IMR-90 (cell line): ENCODE results near the gene TWIST2. TPM values are rescaled to one million over a fixed set of nuclear protein-coding genes. Genes with fewer than 3 reads are reported as not detected.

Experiments
- ATAC-seq: fragments of 200-7000 bp; cut with Tn5 transposase; 2 replicates; pipeline ENCODE4 v1.9.1; 2020; ENCODE audit warnings: low read depth, mild to moderate bottlenecking, moderate library complexity
- BruUV-seq: library from RNA; stranded (reverse); fragments of 400-500 nt; replicated peaks from 2 replicates; lab custom pipeline; 2021; lab: Mats Ljungman, UMichigan
- CTCF ChIA-PET: fragments of 300-600 bp; formaldehyde crosslinking; extraction: SDS; loops from one replicate; lab custom pipeline; 2021; ENCODE audit warnings: antibody characterized with exemption; lab: Yijun Ruan, JAX
- POLR2A ChIA-PET: fragments of 300-600 bp; sonication (Branson Sonifier 250); formaldehyde crosslinking; loops from one replicate; lab custom pipeline; 2022; ENCODE audit warnings: antibody characterized with exemption; ENCODE audit not compliant: unreplicated experiment; lab: Charles Lee
- DNase-seq: peaks from one replicate; pipeline ENCODE4 v3.0.0; 2013
- H2AFZ ChIP-seq: replicated peaks from 2 replicates; pipeline ENCODE3; 2013; ENCODE audit warnings: low read length, mild to moderate bottlenecking; ENCODE audit not compliant: poor library complexity
- H2AK5ac ChIP-seq: 2 replicates; pipeline ENCODE4 v1.6.1; 2013; ENCODE audit warnings: low read depth, low read length, inconsistent platforms
- H2AK9ac ChIP-seq: replicated peaks from 2 replicates; pipeline ENCODE3; 2013; ENCODE audit warnings: mild to moderate bottlenecking, low read depth, low read length, moderate library complexity; ENCODE audit not compliant: poor library complexity
- H2BK120ac ChIP-seq: 2 replicates; pipeline ENCODE4 v1.6.1; 2013; ENCODE audit warnings: low read depth, low read length, inconsistent platforms
- H2BK15ac ChIP-seq: 3 replicates; pipeline ENCODE4 v1.6.1; 2013; ENCODE audit warnings: low read depth, low read length, inconsistent platforms
- H2BK20ac ChIP-seq: 2 replicates; pipeline ENCODE4 v1.6.1; 2013; ENCODE audit warnings: low read depth, mild to moderate bottlenecking, inconsistent platforms, low read length, moderate library complexity
- H2BK5ac ChIP-seq: 2 replicates; pipeline ENCODE4 v1.6.1; 2013; ENCODE audit warnings: mild to moderate bottlenecking, low read depth, low read length, inconsistent platforms; ENCODE audit not compliant: poor library complexity, severe bottlenecking
- H3K14ac ChIP-seq: replicated peaks from 2 replicates; pipeline ENCODE4 v1.6.1; 2013; ENCODE audit warnings: low read depth, low read length, inconsistent platforms
- H3K18ac ChIP-seq: 2 replicates; pipeline ENCODE4 v1.6.1; 2013; ENCODE audit warnings: low read depth, low read length, control low read depth
- H3K23ac ChIP-seq: 2 replicates; pipeline ENCODE4 v1.6.1; 2013; ENCODE audit warnings: low read depth, low read length, inconsistent platforms
- H3K27ac ChIP-seq: 2 replicates; pipeline ENCODE4 v1.5.1; 2013; ENCODE audit warnings: mild to moderate bottlenecking, control low read depth, low read length; ENCODE audit not compliant: insufficient read depth
- H3K27me3 ChIP-seq: 2 replicates; pipeline ENCODE4 v1.6.1; 2013; ENCODE audit warnings: low read length; ENCODE audit not compliant: control insufficient read depth, insufficient read depth
- H3K36me3 ChIP-seq: 2 replicates; pipeline ENCODE4 v1.6.1; 2013; ENCODE audit warnings: low read length, mixed read lengths; ENCODE audit not compliant: control insufficient read depth, insufficient read depth
- H3K4ac ChIP-seq: 2 replicates; pipeline ENCODE4 v1.6.1; 2013; ENCODE audit warnings: low read depth, low read length, inconsistent platforms
- H3K4me1 ChIP-seq: 2 replicates; pipeline ENCODE4 v1.6.1; 2013; ENCODE audit warnings: low read length, mixed read lengths; ENCODE audit not compliant: control insufficient read depth, insufficient read depth
- H3K4me2 ChIP-seq: 2 replicates; pipeline ENCODE4 v1.6.1; 2013; ENCODE audit warnings: low read depth, mild to moderate bottlenecking, control low read depth, low read length, moderate library complexity
- H3K4me3 ChIP-seq: 2 replicates; pipeline ENCODE4 v1.5.1; 2013; ENCODE audit warnings: low read depth, mild to moderate bottlenecking, control low read depth, low read length, moderate library complexity; ENCODE audit not compliant: insufficient read depth
- H3K56ac ChIP-seq: 2 replicates; pipeline ENCODE4 v1.6.1; 2013; ENCODE audit warnings: low read length, inconsistent platforms; ENCODE audit not compliant: insufficient read depth; ENCODE audit errors: extremely low read depth
- H3K79me1 ChIP-seq, 2 experiments: 2 replicates each; pipeline ENCODE4 v1.6.1; 2013; ENCODE audit warnings: low read length in 2 of 2, inconsistent platforms in 1 of 2, low read depth in 1 of 2
- H3K9ac ChIP-seq: 2 replicates; pipeline ENCODE4 v1.6.1; 2013; ENCODE audit warnings: low read depth, low read length, control low read depth
- H3K9me1 ChIP-seq: 2 replicates; pipeline ENCODE4 v1.6.1; 2013; ENCODE audit warnings: low read length, inconsistent platforms; ENCODE audit not compliant: insufficient read depth
- H3K9me3 ChIP-seq: 2 replicates; pipeline ENCODE4 v1.6.1; 2013; ENCODE audit warnings: low read length; ENCODE audit not compliant: control insufficient read depth, insufficient read depth
- H4K20me1 ChIP-seq: 2 replicates; pipeline ENCODE4 v1.6.1; 2013; ENCODE audit warnings: low read length, inconsistent platforms; ENCODE audit not compliant: insufficient read depth
- H4K5ac ChIP-seq: 2 replicates; pipeline ENCODE4 v1.6.1; 2013; ENCODE audit warnings: mild to moderate bottlenecking, low read depth, low read length, control low read depth
- H4K8ac ChIP-seq, 2 experiments: 2 replicates each; pipeline ENCODE4 v1.6.1; 2013; ENCODE audit warnings: low read depth in 2 of 2, low read length in 2 of 2, control low read depth in 1 of 2, inconsistent platforms in 1 of 2
- H4K91ac ChIP-seq: 2 replicates; pipeline ENCODE4 v1.6.1; 2013; ENCODE audit warnings: low read depth, low read length, inconsistent platforms; ENCODE audit not compliant: insufficient read depth
- WGBS, 2 experiments: methylation state at CpG; one replicate each; pipeline versions ENCODE4 v1.1.5 to v1.1.7; 2013; ENCODE audit warnings: missing lambda C conversion rate in 2 of 2; ENCODE audit not compliant: insufficient read length in 1 of 2; ENCODE audit errors: extremely low coverage in 2 of 2; 5-methylcytosine and 5-hydroxymethylcytosine counted together
- dilution Hi-C: fragments of 300-500 bp; cut with HindIII; formaldehyde crosslinking; loops from one replicate; pipeline ENCODE4 v1.14.3; 2018; ENCODE audit warnings: low sequenced_read_pairs; ENCODE audit not compliant: unreplicated experiment
- in situ Hi-C: fragments of 300-500 bp; cut with MboI; formaldehyde crosslinking; loops from 3 replicates; pipeline ENCODE4 v1.14.3; 2019; ENCODE audit warnings: low sequenced_read_pairs, inconsistent platforms, mixed read lengths
- intact Hi-C: fragments of 100-400 bp; cut with micrococcal nuclease; formaldehyde crosslinking; loops from 2 replicates; pipeline ENCODE4 v1.10.0; 2022
- polyA plus RNA-seq, 3 experiments: library from polyadenylated mRNA; depleted of rRNA; stranded (reverse); fragments of >200 nt; gene quantifications; 2 replicates each; pipeline ENCODE4 v1.2.3, GENCODE V29; 2012; ENCODE audit warnings: low replicate concordance in 1 of 3
- total RNA-seq: library from RNA; depleted of rRNA; stranded (reverse); fragments of >200 nt; gene quantifications from 2 replicates; pipeline ENCODE4 v1.2.3, GENCODE V29; 2012
- TF ChIP-seq, protein P1 (sequence below): fragments of 150-350 bp; IDR thresholded peaks from 2 replicates; pipeline ENCODE4 v1.6.1; 2016; ENCODE audit warnings: low read depth, mild to moderate bottlenecking, low read length, moderate library complexity, borderline replicate concordance

TWIST2 gene
- total and polyA plus RNA-seq, 2 of the 4 experiments (the other 2 are of a cell fraction) = 9.3 to 33.6 TPM

DNA sequence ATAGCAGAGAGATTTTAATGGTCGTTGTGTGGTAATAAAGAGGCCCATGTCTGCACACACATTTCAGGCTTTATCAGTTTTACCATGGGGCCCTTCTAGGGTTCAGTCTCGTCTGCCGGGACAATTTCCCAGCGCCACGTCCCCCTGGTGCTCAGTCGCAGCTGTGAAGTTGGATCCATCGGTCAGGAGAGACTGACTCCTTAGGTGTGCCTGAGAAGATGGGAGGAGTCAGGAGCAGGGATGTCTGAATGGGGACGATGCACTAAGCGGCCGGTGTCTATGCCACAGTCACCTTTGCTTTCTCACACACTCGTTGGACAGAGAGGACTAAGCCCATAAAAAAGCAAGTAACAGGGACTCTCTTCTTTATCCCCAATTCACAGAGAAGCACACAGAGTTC, 71.4 kb downstream of the TWIST2 start:
- H3K79me1 ChIP-seq = peaks cover 0 to 2% of the 10 kb centered on the region in 2 experiments; a peak in 2 of 4 replicates
- in situ Hi-C loops (no loop called here), intact Hi-C loops (no loop called here), dilution Hi-C loops (no loop called here)
- H3K4me2 ChIP-seq = no peak overlapping the region
- no peak overlapping the region for H4K8ac ChIP-seq
- no peak overlapping the region for H3K14ac ChIP-seq
- peaks cover 5% of the 10 kb centered on the region for H3K4me1 ChIP-seq
- peaks cover 13% of the 10 kb centered on the region; the same call in 1 of the 2 replicates for H3K9me1 ChIP-seq
- H2BK20ac ChIP-seq = no peak overlapping the region
- H4K5ac ChIP-seq = no peak overlapping the region
- no peak overlapping the region for H4K91ac ChIP-seq
- no peaks in the 10 kb centered on the region for H3K27me3 ChIP-seq
- DNase-seq (no peak), ATAC-seq (no peak)
- no peak overlapping the region for H2AK5ac ChIP-seq
- no peak overlapping the region for H3K27ac ChIP-seq
- no peak overlapping the region for H2BK5ac ChIP-seq
- no peak overlapping the region for H3K4ac ChIP-seq
- no peak overlapping the region for H3K18ac ChIP-seq
- H3K36me3 ChIP-seq = no peaks in the 10 kb centered on the region
- H2BK15ac ChIP-seq = no peak overlapping the region
- H3K56ac ChIP-seq = no peak overlapping the region
- no TSS peak for BruUV-seq
- H2AFZ ChIP-seq = no peak overlapping the region
- H4K20me1 ChIP-seq = no peaks in the 10 kb centered on the region
- H3K9me3 ChIP-seq = peaks cover 3% of the 10 kb centered on the region; the same call in 1 of the 2 replicates
- no peak overlapping the region for H3K23ac ChIP-seq
- no CpG with 5 or more reads among the region's 11 CpGs for WGBS, 2 experiments
- H2BK120ac ChIP-seq = no peak overlapping the region
- ChIA-PET POLR2A (no interaction called here), CTCF (no interaction called here)
- no peak overlapping the region for H2AK9ac ChIP-seq
- no peak overlapping the region for H3K4me3 ChIP-seq
- TF ChIP-seq, protein P1, sequence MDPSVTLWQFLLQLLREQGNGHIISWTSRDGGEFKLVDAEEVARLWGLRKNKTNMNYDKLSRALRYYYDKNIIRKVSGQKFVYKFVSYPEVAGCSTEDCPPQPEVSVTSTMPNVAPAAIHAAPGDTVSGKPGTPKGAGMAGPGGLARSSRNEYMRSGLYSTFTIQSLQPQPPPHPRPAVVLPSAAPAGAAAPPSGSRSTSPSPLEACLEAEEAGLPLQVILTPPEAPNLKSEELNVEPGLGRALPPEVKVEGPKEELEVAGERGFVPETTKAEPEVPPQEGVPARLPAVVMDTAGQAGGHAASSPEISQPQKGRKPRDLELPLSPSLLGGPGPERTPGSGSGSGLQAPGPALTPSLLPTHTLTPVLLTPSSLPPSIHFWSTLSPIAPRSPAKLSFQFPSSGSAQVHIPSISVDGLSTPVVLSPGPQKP = no peak
- H3K9ac ChIP-seq = no peak overlapping the region
